PC-3 (cell line): ENCODE data around the gene OBP2A.

Experiments
- EZH2 ChIP-seq: fragments of 300-600 bp; sonication (generic); IDR thresholded peaks from one replicate; pipeline ENCODE4 v1.6.1; 2017; ENCODE audit warnings: antibody characterized with exemption, mild to moderate bottlenecking, low read length; ENCODE audit not compliant: unreplicated experiment
- EZH2phosphoT487 ChIP-seq: fragments of 300-600 bp; sonication (generic); IDR thresholded peaks from 2 replicates; pipeline ENCODE4 v1.6.1; 2018; ENCODE audit warnings: mild to moderate bottlenecking, antibody characterized with exemption, low read length, borderline replicate concordance
- TF ChIP-seq, protein P1 (sequence below): fragments of 300-600 bp; sonication (generic); conservative IDR thresholded peaks from 2 replicates; pipeline ENCODE4 v1.5.1; 2017; ENCODE audit warnings: antibody characterized with exemption, low read depth, mild to moderate bottlenecking, low read length

DNA sequence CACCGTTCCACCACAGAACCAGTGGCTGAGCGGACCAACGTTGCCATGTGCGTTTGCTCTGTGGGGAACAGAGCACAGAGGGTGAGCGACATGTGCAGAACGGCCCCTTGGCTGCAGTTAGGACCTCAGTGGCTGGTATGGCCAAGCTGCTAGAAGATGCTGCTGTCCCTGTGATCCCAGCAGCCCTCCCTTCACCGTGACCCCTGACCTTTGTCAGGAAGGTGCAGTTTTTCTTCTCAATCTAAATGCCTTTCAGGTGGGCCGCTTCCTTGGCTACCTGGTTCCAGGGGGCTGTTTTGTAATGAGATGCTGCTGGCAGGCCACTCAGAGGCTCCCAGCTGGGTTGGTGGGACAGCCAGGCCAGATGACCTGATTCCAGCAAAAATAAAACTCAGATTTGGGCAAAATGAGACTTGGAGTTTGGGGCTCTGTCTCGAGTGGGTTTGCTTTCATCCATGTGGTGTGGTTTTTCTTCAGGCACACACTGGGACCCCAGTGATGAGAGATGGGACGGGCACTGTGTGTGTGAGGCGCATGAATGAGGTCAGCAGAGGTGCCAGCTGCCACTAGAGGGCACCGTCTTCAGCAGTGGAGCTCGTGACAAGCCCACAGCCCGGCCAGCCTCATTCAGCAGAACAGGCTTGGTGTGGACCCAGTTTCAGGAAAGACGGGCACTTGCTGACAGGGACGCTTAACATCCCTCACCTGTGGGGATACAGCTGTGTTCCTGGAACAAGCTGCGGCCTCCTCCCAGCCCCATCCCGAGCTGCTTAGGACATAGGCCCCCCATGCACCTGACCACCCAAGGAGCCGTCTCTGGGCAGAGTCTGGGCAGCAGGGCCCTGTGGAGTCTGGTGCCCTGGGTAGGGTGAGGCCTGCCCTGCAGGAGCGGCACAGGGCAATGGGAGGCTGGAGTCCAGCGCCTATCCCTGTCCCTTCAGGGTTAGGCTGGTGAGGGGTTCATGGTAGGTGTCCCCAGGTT is 41.4 kb upstream of the OBP2A start:
- TF ChIP-seq, protein P1, sequence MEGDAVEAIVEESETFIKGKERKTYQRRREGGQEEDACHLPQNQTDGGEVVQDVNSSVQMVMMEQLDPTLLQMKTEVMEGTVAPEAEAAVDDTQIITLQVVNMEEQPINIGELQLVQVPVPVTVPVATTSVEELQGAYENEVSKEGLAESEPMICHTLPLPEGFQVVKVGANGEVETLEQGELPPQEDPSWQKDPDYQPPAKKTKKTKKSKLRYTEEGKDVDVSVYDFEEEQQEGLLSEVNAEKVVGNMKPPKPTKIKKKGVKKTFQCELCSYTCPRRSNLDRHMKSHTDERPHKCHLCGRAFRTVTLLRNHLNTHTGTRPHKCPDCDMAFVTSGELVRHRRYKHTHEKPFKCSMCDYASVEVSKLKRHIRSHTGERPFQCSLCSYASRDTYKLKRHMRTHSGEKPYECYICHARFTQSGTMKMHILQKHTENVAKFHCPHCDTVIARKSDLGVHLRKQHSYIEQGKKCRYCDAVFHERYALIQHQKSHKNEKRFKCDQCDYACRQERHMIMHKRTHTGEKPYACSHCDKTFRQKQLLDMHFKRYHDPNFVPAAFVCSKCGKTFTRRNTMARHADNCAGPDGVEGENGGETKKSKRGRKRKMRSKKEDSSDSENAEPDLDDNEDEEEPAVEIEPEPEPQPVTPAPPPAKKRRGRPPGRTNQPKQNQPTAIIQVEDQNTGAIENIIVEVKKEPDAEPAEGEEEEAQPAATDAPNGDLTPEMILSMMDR, result peak; percentile 70
- TF ChIP-seq EZH2phosphoT487 (no peak), EZH2 (no peak)
